K562 (cell line): ENCODE measurements around the gene NAB1.
"Not testable (repeated sequence)": the region's sequence is repeated elsewhere in the genome, so short reads cannot be mapped to it uniquely, and the experiment has no call there.

Source experiments
- CTCF ChIP-seq, 3 experiments: IDR thresholded peaks in 2 of 3; conservative IDR thresholded peaks in 1 of 3; 2 replicates each; pipeline ENCODE4 v1.5.1; 2011 to 2012; ENCODE audit warnings: low read length in 3 of 3, mild to moderate bottlenecking in 3 of 3, control low read depth in 2 of 3, improper control_type of control experiment in 1 of 3, inconsistent platforms in 1 of 3, low read depth in 1 of 3, mixed read lengths in 1 of 3, moderate library complexity in 1 of 3; ENCODE audit not compliant: insufficient read depth in 2 of 3
- FIP1L1 ChIP-seq: fragments of 200-400 bp; formaldehyde crosslinking; IDR thresholded peaks from 2 replicates; pipeline ENCODE4 v1.6.1; 2018; ENCODE audit warnings: mild to moderate bottlenecking, low read depth, low read length; ENCODE audit not compliant: poor library complexity, severe bottlenecking
- GTF2B ChIP-seq: IDR thresholded peaks from 2 replicates; pipeline ENCODE4 v1.6.1; 2011; ENCODE audit not compliant: insufficient read length; ENCODE audit errors: extremely low read depth
- NFYB ChIP-seq: IDR thresholded peaks from 2 replicates; pipeline ENCODE4 v1.6.1; 2011; ENCODE audit warnings: mild to moderate bottlenecking, moderate library complexity; ENCODE audit not compliant: insufficient read length; ENCODE audit errors: extremely low read depth
- ZNF740 ChIP-seq, 3 experiments: fragments of 200-800 bp in 1 of 3; sonication (Bioruptor generic) in 1 of 3; sonication (generic) in 1 of 3; formaldehyde crosslinking in 1 of 3; IDR thresholded peaks; 2 replicates each; pipeline versions ENCODE4 v1.6.1 to v1.8.0; 2016 to 2022; ENCODE audit warnings: mild to moderate bottlenecking in 2 of 3, missing compliant biosample characterization in 2 of 3, missing genetic modification characterization in 2 of 3, missing genetic modification reagents in 1 of 3

- TF ChIP-seq GTF2B; NFYB; FIP1L1; ZNF740 (CRISPR knock-in tag; IDR thresholded peaks at IDR 0.05); ZNF740 (tag; IDR thresholded peaks at IDR 0.05); CTCF (IDR thresholded peaks at IDR 0.05 in 2 of 3, conservative IDR thresholded peaks at IDR 0.05 in 1 of 3; ENCODE audit: insufficient read depth in 2 of 3, low read depth in 1 of 3, low read length in 3 of 3): not testable (repeated sequence)
Measured at GRCh38 chr2:190610528-190610927, 38.4 kb upstream of the NAB1 start.
